Epithelial cell of proximal tubule (primary cell): Measurements from ENCODE around the gene SLC22A7. TPM values are rescaled to one million over a fixed set of nuclear protein-coding genes. Genes with fewer than 3 reads are reported as not detected.

ENCODE experiments used
- DNase-seq: peaks from one replicate; pipeline ENCODE4 v3.0.0-alpha.2; 2011; ENCODE audit warnings: low read depth
- H3K4me3 ChIP-seq: 2 replicates; pipeline ENCODE4 v1.5.1; 2011; ENCODE audit warnings: low read depth, mild to moderate bottlenecking, low read length
- total RNA-seq: library from RNA; depleted of rRNA; stranded (reverse); fragments of >200 nt; gene quantifications from 2 replicates; pipeline ENCODE4 v1.2.3, GENCODE V29; 2015
- TF ChIP-seq, protein P1 (sequence below): conservative IDR thresholded peaks from 2 replicates; pipeline ENCODE4 v1.5.1; 2012; ENCODE audit warnings: low read depth, mild to moderate bottlenecking, low read length

Gene SLC22A7
- total RNA-seq, 1 donor from 2014 or later, result not detected

DNA sequence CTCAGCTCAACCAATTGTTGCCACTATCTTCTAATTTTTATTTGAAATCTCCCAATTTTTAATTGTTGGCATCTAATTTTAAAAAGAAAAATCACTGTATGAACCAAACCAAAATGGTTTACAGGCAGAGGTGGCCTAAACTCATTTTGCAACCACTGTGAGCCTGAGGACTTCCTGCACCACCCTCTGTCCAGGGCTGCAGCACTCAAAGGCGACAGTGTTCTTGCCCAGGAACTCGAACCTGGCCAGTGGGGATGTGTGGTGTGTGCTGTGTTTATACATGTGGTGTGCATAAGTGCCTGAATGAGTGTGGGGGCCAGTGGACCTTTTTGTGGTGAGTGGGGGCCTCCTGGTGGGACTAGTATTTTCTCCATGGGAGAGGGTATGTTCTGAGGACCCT is 24.4 kb upstream of the SLC22A7 start:
- TF ChIP-seq, protein P1, sequence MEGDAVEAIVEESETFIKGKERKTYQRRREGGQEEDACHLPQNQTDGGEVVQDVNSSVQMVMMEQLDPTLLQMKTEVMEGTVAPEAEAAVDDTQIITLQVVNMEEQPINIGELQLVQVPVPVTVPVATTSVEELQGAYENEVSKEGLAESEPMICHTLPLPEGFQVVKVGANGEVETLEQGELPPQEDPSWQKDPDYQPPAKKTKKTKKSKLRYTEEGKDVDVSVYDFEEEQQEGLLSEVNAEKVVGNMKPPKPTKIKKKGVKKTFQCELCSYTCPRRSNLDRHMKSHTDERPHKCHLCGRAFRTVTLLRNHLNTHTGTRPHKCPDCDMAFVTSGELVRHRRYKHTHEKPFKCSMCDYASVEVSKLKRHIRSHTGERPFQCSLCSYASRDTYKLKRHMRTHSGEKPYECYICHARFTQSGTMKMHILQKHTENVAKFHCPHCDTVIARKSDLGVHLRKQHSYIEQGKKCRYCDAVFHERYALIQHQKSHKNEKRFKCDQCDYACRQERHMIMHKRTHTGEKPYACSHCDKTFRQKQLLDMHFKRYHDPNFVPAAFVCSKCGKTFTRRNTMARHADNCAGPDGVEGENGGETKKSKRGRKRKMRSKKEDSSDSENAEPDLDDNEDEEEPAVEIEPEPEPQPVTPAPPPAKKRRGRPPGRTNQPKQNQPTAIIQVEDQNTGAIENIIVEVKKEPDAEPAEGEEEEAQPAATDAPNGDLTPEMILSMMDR, result no peak
- H3K4me3 ChIP-seq, result no peak overlapping the region
- no peak for DNase-seq

DNA sequence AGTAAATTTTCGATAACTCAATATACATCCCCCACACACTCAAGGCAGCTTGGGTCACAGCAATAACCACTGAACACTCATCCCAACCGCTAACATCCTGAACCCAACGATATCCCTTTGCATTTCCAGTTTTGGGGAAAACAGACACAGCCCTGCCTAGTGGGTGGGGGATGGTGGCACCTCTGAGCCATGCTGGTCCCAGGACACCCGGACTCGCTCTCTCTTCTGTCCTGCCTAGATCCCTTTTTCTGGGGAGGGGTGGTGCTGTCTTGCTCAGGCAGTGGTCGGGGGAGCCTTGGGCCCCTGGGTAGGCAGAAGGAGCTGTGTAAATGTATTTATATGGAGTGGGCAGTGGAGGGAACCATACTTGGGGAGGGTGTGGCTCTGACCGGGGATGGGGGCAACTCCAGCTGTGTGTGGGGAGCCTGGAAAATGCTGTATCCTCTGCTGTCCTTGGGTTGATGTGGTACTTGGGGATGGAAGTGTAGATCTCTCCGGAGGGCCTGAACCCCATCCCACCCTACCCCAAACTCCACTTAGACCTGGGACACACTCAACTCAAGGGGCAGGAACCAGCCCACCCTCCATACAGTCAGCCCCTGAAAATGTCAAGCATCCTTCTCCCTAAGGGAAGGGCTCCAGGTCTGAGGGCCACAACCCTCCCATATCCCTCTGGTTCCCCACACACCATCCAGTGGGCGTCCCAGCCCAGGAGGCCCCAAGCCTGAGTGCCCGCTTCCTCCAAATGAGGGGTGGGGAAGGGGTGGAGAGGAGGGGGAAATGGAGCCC is 23.7 kb upstream of the SLC22A7 start:
- TF ChIP-seq, protein P1, result no peak
- no peak overlapping the region for H3K4me3 ChIP-seq
- DNase-seq, result no peak

DNA sequence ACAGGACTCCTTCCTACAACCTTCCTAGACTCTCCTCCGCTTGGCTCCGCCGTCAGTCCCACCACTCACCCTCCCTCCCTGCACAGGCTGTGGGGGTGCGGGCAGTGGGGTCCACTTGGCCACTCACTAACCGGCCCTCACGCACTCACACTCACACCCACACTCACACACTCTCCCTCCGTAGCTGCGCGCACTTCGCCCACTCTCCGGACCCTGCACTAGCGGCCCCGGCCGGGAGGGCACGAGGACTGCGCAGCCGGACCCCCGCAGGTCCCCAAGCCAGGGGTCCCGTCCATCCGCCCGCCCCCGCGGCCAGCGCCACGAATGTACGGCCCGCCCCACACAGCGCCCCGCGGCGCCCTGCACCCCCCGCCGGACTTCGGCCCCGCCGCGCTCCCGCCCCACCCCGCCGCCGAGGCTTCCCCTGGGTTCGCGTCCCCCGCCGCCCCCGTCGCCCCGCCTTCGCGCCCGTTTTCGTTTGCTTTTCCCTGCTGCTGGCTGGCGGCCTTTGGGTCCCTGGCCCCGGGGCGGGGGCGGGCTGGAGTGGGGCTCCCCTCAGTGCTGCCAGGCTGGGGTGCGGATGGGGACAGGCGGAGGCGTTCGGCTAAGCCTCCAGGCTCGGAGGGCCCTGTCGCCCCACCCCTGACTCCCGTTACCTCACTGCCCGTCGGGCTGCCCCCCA is 23.0 kb upstream of the SLC22A7 start:
- TF ChIP-seq, protein P1, result no peak
- peak overlapping the region; percentile 37 for H3K4me3 ChIP-seq
- DNase-seq, result no peak

DNA sequence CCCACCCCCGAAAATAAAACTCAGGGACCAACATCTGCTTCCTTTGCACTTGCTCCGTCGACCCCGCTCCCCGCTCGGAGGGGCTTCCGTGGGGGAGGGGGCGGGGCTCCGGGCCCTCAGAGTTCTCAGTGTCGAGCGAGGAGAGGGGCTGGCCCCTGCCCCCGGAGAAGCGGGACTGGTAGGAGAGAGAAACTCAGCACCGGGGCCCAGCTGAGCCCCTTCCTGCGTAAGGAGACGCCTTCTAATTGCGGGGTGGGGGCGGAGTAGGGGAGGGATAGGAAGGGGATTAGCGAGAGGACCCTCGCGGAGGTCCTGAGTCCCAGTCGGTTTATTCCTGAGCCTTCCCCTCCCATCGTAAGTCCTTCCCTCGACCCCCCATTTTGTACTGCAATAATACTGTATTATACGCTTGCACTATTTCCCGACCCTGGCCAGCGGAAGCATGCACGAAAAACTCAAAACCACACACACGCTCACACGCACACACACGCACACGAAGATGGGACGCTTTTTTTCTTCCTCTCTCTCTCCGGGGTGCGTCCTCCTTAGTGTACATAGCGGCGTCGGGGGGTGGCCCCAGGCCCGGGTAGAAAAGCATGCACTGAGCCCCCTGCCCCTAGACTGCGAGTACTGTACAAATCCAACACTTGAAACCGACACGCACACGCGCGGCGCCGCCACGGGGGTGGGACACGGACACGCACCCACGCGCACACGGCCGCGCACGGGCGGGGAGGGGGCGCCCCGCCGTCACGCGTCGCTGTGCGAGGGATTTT is 22.1 kb upstream of the SLC22A7 start:
- H3K4me3 ChIP-seq, result no peak overlapping the region
- TF ChIP-seq, protein P1, result no peak
- DNase-seq, result no peak

DNA sequence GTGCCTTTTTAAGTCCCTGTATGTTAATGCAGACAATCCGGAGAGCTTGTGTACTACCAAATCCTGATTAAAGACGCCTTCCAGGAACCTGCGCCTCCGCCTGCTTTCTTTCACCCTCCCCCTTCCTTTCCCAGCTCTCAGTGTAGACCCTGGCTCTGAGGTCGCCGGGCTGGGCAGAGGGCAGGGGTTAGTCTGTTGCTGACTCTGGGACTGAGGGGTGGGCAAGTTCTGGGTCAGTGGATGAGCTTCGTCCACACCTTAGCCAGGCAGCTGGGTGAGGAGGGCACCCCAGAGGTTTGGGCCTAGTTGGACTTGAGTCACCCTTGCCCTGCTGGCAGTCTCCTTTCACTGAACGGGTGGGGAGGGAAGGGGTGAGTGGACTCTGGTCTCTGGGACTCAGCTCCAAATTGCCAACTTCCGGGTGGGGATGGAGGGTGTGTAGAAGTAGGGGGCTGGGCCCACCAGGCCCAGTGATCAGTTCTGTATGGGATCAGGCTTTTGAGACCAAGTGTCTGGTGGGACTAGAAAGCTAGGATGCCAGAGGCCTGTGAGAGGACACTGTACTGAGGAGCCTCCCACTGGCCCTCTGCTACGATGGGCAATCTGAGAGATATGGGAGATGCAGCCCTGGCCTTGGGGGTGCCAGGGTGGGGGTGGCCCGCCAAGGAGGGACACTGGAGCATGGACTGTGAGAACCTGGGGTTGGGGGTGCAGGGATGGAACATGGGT is 21.3 kb upstream of the SLC22A7 start:
- H3K4me3 ChIP-seq, result no peak overlapping the region
- TF ChIP-seq, protein P1, result no peak
- no peak for DNase-seq

DNA sequence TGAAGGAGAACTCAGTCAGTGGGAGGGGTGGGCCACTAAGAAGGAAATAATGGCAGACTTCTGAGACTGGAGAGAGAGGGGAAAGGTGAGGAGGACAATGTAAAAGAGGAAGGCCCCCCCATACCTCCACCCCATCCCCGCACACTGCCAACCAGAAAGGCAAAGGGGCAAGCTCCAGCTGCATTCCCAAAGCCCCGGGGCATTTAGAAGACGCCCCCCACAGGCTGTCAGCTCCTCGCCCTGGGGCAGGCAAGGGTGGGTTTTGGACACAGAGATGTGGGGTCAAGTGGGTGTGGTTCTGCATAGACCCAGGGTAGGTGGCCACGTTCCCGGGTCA is 20.8 kb upstream of the SLC22A7 start:
- DNase-seq, result no peak
- TF ChIP-seq, protein P1, result no peak
- no peak overlapping the region for H3K4me3 ChIP-seq
